ENCODE measurements around the gene SPTBN2. TPM values are rescaled to one million over a fixed set of nuclear protein-coding genes. Genes with fewer than 3 reads are reported as not detected.

The SPTBN2 gene
- total RNA-seq, 2 experiments from 2014 or later: not detected

GRCh38 chr11:66653123-66653522 lies 75.9 kb downstream of the SPTBN2 start:
- ChIA-PET CTCF (no interaction called here), POLR2A (interaction anchor here (1.4 to 5.5 kb wide), 3 partner anchors 14 to 36 kb away, joined by 5 to 32 read pairs (median 8); partner anchors contain the start of genes RBM14 and RBM4)
- Mint-ChIP-seq H3K9me3 (no peaks in the 10 kb centered on the region), H3K27me3 (no peaks in the 10 kb centered on the region), H3K27ac (peak overlapping the region; percentile 53), H3K4me1 (ENCODE audit: low read depth) (peaks cover 46% of the 10 kb centered on the region), H3K36me3 (ENCODE audit: low read depth) (peaks cover 81% of the 10 kb centered on the region), H3K4me3 (peak overlapping the region; percentile 15)
- no peak for TF ChIP-seq CTCF (IDR thresholded peaks at IDR 0.05)
- Histone ChIP-seq H3K9me3 (ENCODE audit: control insufficient read depth in 1 of 2, insufficient read depth in 1 of 2, low read length in 2 of 2) (no peaks in the 10 kb centered on the region), H3K27me3 (ENCODE audit: control insufficient read depth in 1 of 2, insufficient read depth in 2 of 2, low read length in 2 of 2) (no peaks in the 10 kb centered on the region), H3K4me3 (ENCODE audit: low read length) (no peak overlapping the region), H3K36me3 (ENCODE audit: insufficient read depth, low read length) (peaks cover 62% of the 10 kb centered on the region), H3K27ac (ENCODE audit: low read depth in 1 of 2, low read length in 2 of 2) (no peak overlapping the region), H3K4me1 (ENCODE audit: insufficient read depth, low read length) (peaks cover 27% of the 10 kb centered on the region)
- intact Hi-C loops (cut with DNase I, micrococcal nuclease): no loop called here
- DNase-seq (no peak), ATAC-seq (ENCODE audit: poor library complexity) (no peak)

- peaks cover 49% of the 10 kb centered on the region for H3K4me1 Mint-ChIP-seq (ENCODE audit: low read depth)
- Histone ChIP-seq H3K9me3 (ENCODE audit: control insufficient read depth in 1 of 2, insufficient read depth in 1 of 2, low read length in 2 of 2) (no peaks in the 10 kb centered on the region), H3K4me3 (ENCODE audit: low read length) (no peak overlapping the region), H3K36me3 (ENCODE audit: insufficient read depth, low read length) (peaks cover 60% of the 10 kb centered on the region), H3K4me1 (ENCODE audit: insufficient read depth, low read length) (peaks cover 28% of the 10 kb centered on the region), H3K27ac (ENCODE audit: low read depth in 1 of 2, low read length in 2 of 2) (no peak overlapping the region), H3K27me3 (ENCODE audit: control insufficient read depth in 1 of 2, insufficient read depth in 2 of 2, low read length in 2 of 2) (no peaks in the 10 kb centered on the region)
- H3K36me3 Mint-ChIP-seq (ENCODE audit: low read depth): peaks cover 83% of the 10 kb centered on the region
- no peak for TF ChIP-seq CTCF (IDR thresholded peaks at IDR 0.05)
- H3K4me3 Mint-ChIP-seq: peak overlapping the region; percentile 34
- no peaks in the 10 kb centered on the region for H3K9me3 Mint-ChIP-seq
- POLR2A ChIA-PET: interaction anchor here (1.4 to 5.5 kb wide), 3 partner anchors 13 to 36 kb away, joined by 5 to 32 read pairs (median 8); partner anchors contain the start of genes RBM14 and RBM4
- ATAC-seq (ENCODE audit: poor library complexity) (peak; percentile 7), DNase-seq (no peak)
- no peaks in the 10 kb centered on the region for H3K27me3 Mint-ChIP-seq
- peak overlapping the region; percentile 53 for H3K27ac Mint-ChIP-seq
- CTCF ChIA-PET: no interaction called here
- intact Hi-C loops (cut with DNase I, micrococcal nuclease): no loop called here
Observed at GRCh38 chr11:66652651-66653050, 76.4 kb downstream of the SPTBN2 start.

- Histone ChIP-seq H3K4me3 (ENCODE audit: low read length) (no peak overlapping the region), H3K36me3 (ENCODE audit: insufficient read depth, low read length) (peaks cover 67% of the 10 kb centered on the region), H3K4me1 (ENCODE audit: insufficient read depth, low read length) (peaks cover 38% of the 10 kb centered on the region), H3K27me3 (ENCODE audit: control insufficient read depth in 1 of 2, insufficient read depth in 2 of 2, low read length in 2 of 2) (no peaks in the 10 kb centered on the region), H3K9me3 (ENCODE audit: control insufficient read depth in 1 of 2, insufficient read depth in 1 of 2, low read length in 2 of 2) (no peaks in the 10 kb centered on the region), H3K27ac (ENCODE audit: low read depth in 1 of 2, low read length in 2 of 2) (no peak overlapping the region)
- ChIA-PET CTCF (no interaction called here), POLR2A (interaction anchor here (1.2 to 5.5 kb wide), 3 partner anchors 12 to 34 kb away, joined by 3 to 32 read pairs (median 11); partner anchors contain the start of genes RBM14, RBM4 and RBM4B)
- Mint-ChIP-seq H3K36me3 (ENCODE audit: low read depth) (peaks cover 85% of the 10 kb centered on the region), H3K9me3 (no peaks in the 10 kb centered on the region), H3K4me3 (no peak overlapping the region), H3K27ac (peak overlapping the region; percentile 64), H3K27me3 (no peaks in the 10 kb centered on the region), H3K4me1 (ENCODE audit: low read depth) (peaks cover 65% of the 10 kb centered on the region)
- ATAC-seq (ENCODE audit: poor library complexity): no peak
- peak in 2 of 14 experiments; percentile 35 to 49 for DNase-seq
- TF ChIP-seq CTCF (IDR thresholded peaks at IDR 0.05): no peak
- intact Hi-C loops (cut with DNase I, micrococcal nuclease): no loop called here
Observed at GRCh38 chr11:66651016-66651415, 78.0 kb downstream of the SPTBN2 start.

Measured in CD4-positive, alpha-beta T cell (primary cell).